Naive thymus-derived CD8-positive, alpha-beta T cell (primary cell): ENCODE measurements around the gene PEX19. TPM values are rescaled to one million over a fixed set of nuclear protein-coding genes. Genes with fewer than 3 reads are reported as not detected.
A peak's percentile ranks its signal among the peaks of the same experiment; 100 is the strongest.

Experiments used
- ATAC-seq, 2 donors: fragments of 150-1000 bp; cut with Tn5 transposase in 1 of 2; sonication (Bioruptor Pico), chemical (Tn5 transposase) in 1 of 2; 1 replicate in 1 of 2; 2 replicates in 1 of 2; pipeline ENCODE4 v1.10.0; 2021; ENCODE audit warnings: mild to moderate bottlenecking in 2 of 2, moderate library complexity in 2 of 2
- POLR2A ChIA-PET: fragments of 350-600 bp; sonication (Branson Sonifier 250); formaldehyde crosslinking; loops from one replicate; lab custom pipeline; 2021; ENCODE audit warnings: antibody characterized with exemption; lab: Charles Lee
- DNase-seq, 10 donors: peaks; one replicate each; pipeline versions ENCODE4 v3.0.0 to v3.0.0-alpha.2; 2020 to 2022
- H3K27ac Mint-ChIP-seq, 10 donors: one replicate each; pipeline ENCODE4 v1.8.0; 2020 to 2022; ENCODE audit warnings: mild to moderate bottlenecking in 10 of 10, mixed read lengths in 10 of 10, moderate library complexity in 4 of 10, inconsistent platforms in 1 of 10
- H3K27me3 Mint-ChIP-seq, 5 donors: one replicate each; pipeline ENCODE4 v1.8.0; 2021 to 2022; ENCODE audit warnings: mixed read lengths in 5 of 5
- H3K36me3 Mint-ChIP-seq, 3 donors: one replicate each; pipeline ENCODE4 v1.8.0; 2020 to 2022; ENCODE audit warnings: mixed read lengths in 3 of 3, mild to moderate bottlenecking in 2 of 3, inconsistent platforms in 1 of 3
- H3K4me1 Mint-ChIP-seq, 4 donors: one replicate each; pipeline ENCODE4 v1.8.0; 2021 to 2022; ENCODE audit warnings: mixed read lengths in 4 of 4
- H3K4me3 Mint-ChIP-seq, 10 donors: one replicate each; pipeline ENCODE4 v1.8.0; 2020 to 2022; ENCODE audit warnings: mild to moderate bottlenecking in 10 of 10, mixed read lengths in 10 of 10, moderate library complexity in 6 of 10, inconsistent platforms in 1 of 10
- H3K9me3 Mint-ChIP-seq, 9 donors: one replicate each; pipeline ENCODE4 v1.8.0; 2020 to 2022; ENCODE audit warnings: mixed read lengths in 9 of 9, mild to moderate bottlenecking in 3 of 9, inconsistent platforms in 1 of 9, moderate library complexity in 1 of 9
- polyA plus RNA-seq, 3 donors: library from polyadenylated mRNA; unstranded; fragments of 300-500 nt; fragmentation: Illumina TruSeq; gene quantifications; one replicate each; pipeline ENCODE4 v1.2.3, GENCODE V29; 2021
- total RNA-seq, 8 experiments: library from RNA in 2 of 8; stranded (reverse) in 2 of 8; gene quantifications; one replicate each; pipeline ENCODE4 v1.2.3 and lab custom pipeline; 2021 to 2026

The PEX19 gene
- total and polyA plus RNA-seq, 5 experiments from 2014 or later = 49.7 to 72.1 (median 56.2) TPM

GRCh38 chr1:160227561-160227960 is 57.4 kb downstream of the PEX19 start:
- peaks cover 6 to 44% (median 33%) of the 10 kb centered on the region in 3 donors for H3K36me3 Mint-ChIP-seq
- H3K27ac Mint-ChIP-seq = peak overlapping the region in 1 of 10 donors; percentile 73
- H3K27me3 Mint-ChIP-seq = no peaks in the 10 kb centered on the region
- POLR2A ChIA-PET = interaction anchor here (0.6 kb wide), 1 partner anchor 35 kb away, joined by 3 read pairs; the partner anchor contains the start of gene DCAF8
- H3K9me3 Mint-ChIP-seq = no peaks in the 10 kb centered on the region
- no peak for ATAC-seq
- no peaks in the 10 kb centered on the region for H3K4me1 Mint-ChIP-seq
- no peak overlapping the region for H3K4me3 Mint-ChIP-seq
- no peak for DNase-seq

DNA sequence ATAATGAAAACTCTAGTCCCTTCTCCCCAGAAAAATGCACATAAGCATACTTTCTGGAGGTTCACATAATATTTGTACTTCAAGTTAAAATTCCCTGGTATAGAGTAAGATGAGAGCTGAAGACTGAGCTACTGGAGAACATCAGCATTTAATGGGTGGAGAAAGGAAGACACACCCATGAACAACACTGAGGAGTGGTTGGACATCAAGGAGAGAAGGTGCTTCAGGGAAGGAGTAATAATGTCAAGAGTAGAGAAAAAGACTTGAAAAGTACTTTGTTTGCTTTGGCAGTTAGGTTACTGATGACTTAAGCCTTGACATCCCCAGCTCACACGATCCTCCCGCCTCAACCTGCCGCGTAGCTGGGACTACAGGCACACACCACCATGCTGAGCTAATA is 57.9 kb downstream of the PEX19 start:
- Mint-ChIP-seq H3K4me3 (no peak overlapping the region), H3K4me1 (no peaks in the 10 kb centered on the region), H3K9me3 (no peaks in the 10 kb centered on the region), H3K36me3 (peaks cover 6 to 41% (median 33%) of the 10 kb centered on the region in 3 donors), H3K27ac (peak overlapping the region in 1 of 10 donors; percentile 73), H3K27me3 (no peaks in the 10 kb centered on the region)
- no peak for ATAC-seq
- DNase-seq = no peak
- POLR2A ChIA-PET = no interaction called here

Other genes starting within 250 kb of the PEX19 start
- gene KCNJ10, start 215.0 kb downstream of the PEX19 start, total RNA-seq = not detected
- gene KCNJ10, start 215.0 kb downstream of the PEX19 start, polyA plus RNA-seq = under 1 TPM in 1 of 3 donors, not detected in 2; 0.29 TPM
- not detected for gene KCNJ9, start 203.6 kb downstream of the PEX19 start, total RNA-seq
- under 1 TPM; 0.03 to 0.20 (median 0.10) TPM for gene KCNJ9, start 203.6 kb downstream of the PEX19 start, polyA plus RNA-seq
- 10 to 100 TPM; 67.9 to 71.5 TPM for gene IGSF8, start 186.5 kb downstream of the PEX19 start, total RNA-seq
- 10 to 100 TPM; 40.2 to 74.5 (median 56.9) TPM for gene IGSF8, start 186.5 kb downstream of the PEX19 start, polyA plus RNA-seq
- gene ATP1A2, start 169.4 kb downstream of the PEX19 start, total RNA-seq = not detected
- gene ATP1A2, start 169.4 kb downstream of the PEX19 start, polyA plus RNA-seq = not detected
- not detected for gene ATP1A4, start 133.5 kb downstream of the PEX19 start, total RNA-seq
- gene ATP1A4, start 133.5 kb downstream of the PEX19 start, polyA plus RNA-seq = not detected
- gene CASQ1, start 94.6 kb downstream of the PEX19 start, total RNA-seq = not detected
- not detected for gene CASQ1, start 94.6 kb downstream of the PEX19 start, polyA plus RNA-seq
- 10 to 100 TPM; 13.1 to 13.2 TPM for gene PEA15, start 79.7 kb downstream of the PEX19 start, total RNA-seq
- 1 to 10 TPM; 3.9 to 4.6 (median 4.3) TPM for gene PEA15, start 79.7 kb downstream of the PEX19 start, polyA plus RNA-seq
- gene DCAF8, start 22.6 kb downstream of the PEX19 start, total RNA-seq = 100 to 1,000 TPM; 256 TPM
- gene DCAF8, start 22.6 kb downstream of the PEX19 start, polyA plus RNA-seq = 10 to 100 TPM; 46.9 to 51.6 (median 49.5) TPM
- gene COPA, start 58.1 kb upstream of the PEX19 start, total RNA-seq = 100 to 1,000 TPM; 115 to 120 TPM
- gene COPA, start 58.1 kb upstream of the PEX19 start, polyA plus RNA-seq = 100 to 1,000 TPM; 101 to 124 (median 120) TPM
- gene NCSTN, start 58.2 kb upstream of the PEX19 start, total RNA-seq = 10 to 100 TPM; 70.3 to 76.4 TPM
- 10 to 100 TPM; 56.8 to 64.2 (median 63.5) TPM for gene NCSTN, start 58.2 kb upstream of the PEX19 start, polyA plus RNA-seq
- under 1 TPM; 0.38 to 0.47 TPM for gene NHLH1, start 81.9 kb upstream of the PEX19 start, total RNA-seq
- gene NHLH1, start 81.9 kb upstream of the PEX19 start, polyA plus RNA-seq = not detected
- gene VANGL2, start 115.4 kb upstream of the PEX19 start, total RNA-seq = under 1 TPM; 0.10 to 0.14 TPM
- gene VANGL2, start 115.4 kb upstream of the PEX19 start, polyA plus RNA-seq = not detected
- 10 to 100 TPM; 39.7 to 42.5 TPM for gene SLAMF6, start 238.1 kb upstream of the PEX19 start, total RNA-seq
- gene SLAMF6, start 238.1 kb upstream of the PEX19 start, polyA plus RNA-seq = 10 to 100 TPM; 52.0 to 95.9 (median 69.5) TPM